ENCODE data around the gene ADAMTSL2. TPM values are rescaled to one million over a fixed set of nuclear protein-coding genes. Genes with fewer than 3 reads are reported as not detected.

Gene ADAMTSL2
- total RNA-seq, 2 experiments from 2014 or later = 0.05 to 0.07 TPM

GRCh38 chr9:133571896-133572595, 37.5 kb downstream of the ADAMTSL2 start:
- Mint-ChIP-seq H3K4me1 (ENCODE audit: low read depth) (peaks cover 3% of the 10 kb centered on the region), H3K27ac (no peak overlapping the region), H3K27me3 (peaks cover 14% of the 10 kb centered on the region), H3K36me3 (no peaks in the 10 kb centered on the region), H3K4me3 (no peak overlapping the region), H3K9me3 (no peaks in the 10 kb centered on the region)
- ChIA-PET CTCF (interaction anchor here (0.9 kb wide), 1 partner anchor 17 kb away, joined by 6 read pairs; no protein-coding TSS in a partner anchor), POLR2A (no interaction called here)
- DNase-seq = no peak
- intact Hi-C loops (cut with micrococcal nuclease) = no loop called here

GRCh38 chr9:133572821-133573361, 38.4 kb downstream of the ADAMTSL2 start:
- Mint-ChIP-seq H3K4me1 (ENCODE audit: low read depth) (peaks cover 3% of the 10 kb centered on the region), H3K36me3 (no peaks in the 10 kb centered on the region), H3K27me3 (peaks cover 17% of the 10 kb centered on the region), H3K27ac (no peak overlapping the region), H3K9me3 (no peaks in the 10 kb centered on the region), H3K4me3 (no peak overlapping the region)
- intact Hi-C loops (cut with micrococcal nuclease) = no loop called here
- POLR2A ChIA-PET = no interaction called here
- no peak for DNase-seq
- CTCF ChIA-PET = no interaction called here

DNA sequence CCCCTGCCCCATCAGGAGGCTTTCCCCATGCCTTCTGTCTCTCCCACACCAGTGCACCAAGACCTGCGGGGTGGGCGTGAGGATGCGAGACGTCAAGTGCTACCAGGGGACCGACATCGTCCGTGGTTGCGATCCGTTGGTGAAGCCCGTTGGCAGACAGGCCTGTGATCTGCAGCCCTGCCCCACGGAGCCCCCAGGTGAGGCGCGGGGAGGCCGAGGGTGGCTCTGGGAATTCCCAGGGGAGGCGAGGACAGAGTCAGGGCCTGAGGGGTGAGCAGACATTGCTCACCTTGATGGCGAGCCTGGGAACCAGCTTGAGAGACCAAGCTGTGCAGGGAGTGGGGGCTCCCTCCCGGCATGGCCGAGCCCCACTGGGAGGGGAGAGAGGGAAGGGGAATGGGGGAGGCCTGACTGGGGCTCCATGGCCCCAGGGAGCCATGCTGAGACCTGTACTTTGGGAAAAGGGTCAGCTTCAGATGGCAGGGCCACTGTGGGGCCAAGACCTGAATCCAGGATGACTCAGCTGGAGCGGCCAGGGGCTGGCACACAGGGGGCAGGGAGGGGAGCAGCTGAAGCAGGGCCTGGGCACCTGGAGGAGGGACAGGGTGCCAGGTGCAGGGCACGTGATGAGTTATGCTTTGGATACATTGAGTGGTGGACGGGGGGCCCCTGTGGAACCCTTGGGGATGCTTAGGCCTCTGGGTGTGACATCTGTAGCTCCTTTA, 39.4 kb downstream of the ADAMTSL2 start:
- intact Hi-C loops (cut with micrococcal nuclease) = no loop called here
- H3K27me3 Mint-ChIP-seq = peaks cover 22% of the 10 kb centered on the region
- no peak for DNase-seq
- no peak overlapping the region for H3K4me3 Mint-ChIP-seq
- no peaks in the 10 kb centered on the region for H3K9me3 Mint-ChIP-seq
- H3K27ac Mint-ChIP-seq = no peak overlapping the region
- no peaks in the 10 kb centered on the region for H3K36me3 Mint-ChIP-seq
- ChIA-PET CTCF (no interaction called here), POLR2A (no interaction called here)
- peaks cover 3% of the 10 kb centered on the region for H3K4me1 Mint-ChIP-seq (ENCODE audit: low read depth)

DNA sequence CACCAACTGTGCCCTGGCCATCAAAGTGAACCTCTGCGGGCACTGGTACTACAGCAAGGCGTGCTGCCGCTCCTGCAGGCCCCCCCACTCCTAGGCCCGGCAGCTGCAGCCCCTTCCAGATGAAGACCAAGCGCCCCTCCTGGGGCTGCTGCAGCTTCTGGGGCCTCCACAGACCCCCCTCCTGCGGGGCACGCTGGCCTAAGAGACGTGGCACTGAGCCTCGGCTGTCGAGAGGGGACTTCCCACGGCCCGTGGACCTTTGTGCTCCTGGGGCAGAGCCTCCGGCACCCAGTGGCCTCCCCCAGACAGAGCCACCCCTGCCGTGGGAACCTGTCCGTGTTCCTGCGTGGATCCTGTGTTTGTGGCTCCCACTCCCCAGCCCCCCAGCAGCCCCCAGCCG, 40.3 kb downstream of the ADAMTSL2 start:
- H3K36me3 Mint-ChIP-seq = no peaks in the 10 kb centered on the region
- POLR2A ChIA-PET = no interaction called here
- intact Hi-C loops (cut with micrococcal nuclease) = no loop called here

GRCh38 chr9:133575186-133576030, 40.9 kb downstream of the ADAMTSL2 start:
- intact Hi-C loops (cut with micrococcal nuclease) = no loop called here
- Mint-ChIP-seq H3K4me1 (ENCODE audit: low read depth) (peaks cover 3% of the 10 kb centered on the region), H3K27ac (no peak overlapping the region), H3K9me3 (no peaks in the 10 kb centered on the region), H3K4me3 (no peak overlapping the region), H3K27me3 (peaks cover 26% of the 10 kb centered on the region), H3K36me3 (no peaks in the 10 kb centered on the region)
- ChIA-PET POLR2A (no interaction called here), CTCF (interaction anchor here (2.0 kb wide), 1 partner anchor 167 kb away, joined by 4 read pairs; no protein-coding TSS in a partner anchor)
- DNase-seq = no peak

More for the DNA sequence above, 40.3 kb downstream of the ADAMTSL2 start:
- Mint-ChIP-seq H3K9me3 (no peaks in the 10 kb centered on the region), H3K27me3 (peaks cover 25% of the 10 kb centered on the region), H3K4me3 (no peak overlapping the region), H3K4me1 (ENCODE audit: low read depth) (peaks cover 3% of the 10 kb centered on the region), H3K27ac (no peak overlapping the region)
- CTCF ChIA-PET = no interaction called here
- DNase-seq = no peak

DNA sequence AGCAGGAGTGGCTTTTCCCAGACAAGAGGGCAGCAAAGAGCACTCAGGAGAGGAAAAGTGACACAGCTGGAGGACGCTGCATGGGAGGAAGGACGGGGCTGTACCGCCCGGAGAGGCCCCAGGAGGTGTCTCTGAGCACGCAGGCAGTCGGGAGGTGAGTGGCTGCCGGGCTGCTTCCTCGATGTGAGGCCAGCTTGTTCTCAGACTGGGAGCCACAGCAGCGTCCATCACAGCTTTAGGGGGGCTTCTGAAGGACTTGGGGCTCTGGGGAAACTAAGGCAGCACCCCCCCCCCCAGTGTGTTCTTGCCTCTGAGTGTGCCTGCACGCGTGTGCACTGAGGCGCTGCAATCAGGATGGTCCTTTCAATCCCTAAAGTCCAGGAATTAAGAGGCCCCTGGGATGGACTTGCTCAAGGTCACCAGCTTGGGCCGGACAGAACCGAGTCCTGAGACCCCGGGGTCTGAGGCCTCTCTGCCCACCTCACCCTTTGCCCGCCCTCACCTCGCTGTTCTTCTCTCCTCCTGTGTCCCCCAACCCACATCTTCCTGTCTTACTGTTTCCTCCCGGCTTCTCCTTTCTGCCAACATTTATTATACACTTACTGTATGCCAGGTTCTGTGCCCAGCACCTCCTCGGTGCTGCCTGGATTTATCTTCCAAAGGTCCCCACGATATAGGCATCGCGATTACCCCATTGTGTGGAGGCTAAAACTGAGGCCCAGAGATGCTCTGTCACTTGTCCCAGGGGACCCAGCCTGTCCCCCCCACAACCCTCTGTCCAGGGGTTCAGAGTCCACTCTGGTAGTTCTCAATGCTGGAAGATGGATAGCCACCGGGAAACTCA, 41.7 kb downstream of the ADAMTSL2 start:
- Mint-ChIP-seq H3K27me3 (peaks cover 29% of the 10 kb centered on the region), H3K4me3 (no peak overlapping the region), H3K36me3 (no peaks in the 10 kb centered on the region), H3K27ac (no peak overlapping the region), H3K4me1 (ENCODE audit: low read depth) (peaks cover 3% of the 10 kb centered on the region), H3K9me3 (no peaks in the 10 kb centered on the region)
- intact Hi-C loops (cut with micrococcal nuclease) = no loop called here
- DNase-seq = no peak
- POLR2A ChIA-PET = no interaction called here
- CTCF ChIA-PET = interaction anchor here (2.0 kb wide), 1 partner anchor 167 kb away, joined by 4 read pairs; no protein-coding TSS in a partner anchor

- H3K9me3 Mint-ChIP-seq = no peaks in the 10 kb centered on the region
- no peak overlapping the region for H3K27ac Mint-ChIP-seq
- intact Hi-C loops (cut with micrococcal nuclease) = no loop called here
- H3K4me1 Mint-ChIP-seq (ENCODE audit: low read depth) = peaks cover 3% of the 10 kb centered on the region
- no peak for DNase-seq
- no peaks in the 10 kb centered on the region for H3K36me3 Mint-ChIP-seq
- ChIA-PET CTCF (interaction anchor here (2.0 kb wide), 1 partner anchor 166 kb away, joined by 4 read pairs; no protein-coding TSS in a partner anchor), POLR2A (no interaction called here)
- peaks cover 35% of the 10 kb centered on the region for H3K27me3 Mint-ChIP-seq
- H3K4me3 Mint-ChIP-seq = no peak overlapping the region
Observed at GRCh38 chr9:133576875-133577736, 42.6 kb downstream of the ADAMTSL2 start.

GRCh38 chr9:133577737-133578112, 43.2 kb downstream of the ADAMTSL2 start:
- CTCF ChIA-PET = interaction anchor here (0.6 to 2.0 kb wide), 3 partner anchors 12 to 1015 kb away, joined by 3 to 4 read pairs (median 3); no protein-coding TSS in a partner anchor
- peaks cover 3% of the 10 kb centered on the region for H3K4me1 Mint-ChIP-seq (ENCODE audit: low read depth)
- no peak overlapping the region for H3K4me3 Mint-ChIP-seq
- DNase-seq = no peak
- H3K27ac Mint-ChIP-seq = no peak overlapping the region
- H3K9me3 Mint-ChIP-seq = no peaks in the 10 kb centered on the region
- peaks cover 37% of the 10 kb centered on the region for H3K27me3 Mint-ChIP-seq
- intact Hi-C loops (cut with micrococcal nuclease) = no loop called here
- POLR2A ChIA-PET = no interaction called here
- H3K36me3 Mint-ChIP-seq = no peaks in the 10 kb centered on the region

DNA sequence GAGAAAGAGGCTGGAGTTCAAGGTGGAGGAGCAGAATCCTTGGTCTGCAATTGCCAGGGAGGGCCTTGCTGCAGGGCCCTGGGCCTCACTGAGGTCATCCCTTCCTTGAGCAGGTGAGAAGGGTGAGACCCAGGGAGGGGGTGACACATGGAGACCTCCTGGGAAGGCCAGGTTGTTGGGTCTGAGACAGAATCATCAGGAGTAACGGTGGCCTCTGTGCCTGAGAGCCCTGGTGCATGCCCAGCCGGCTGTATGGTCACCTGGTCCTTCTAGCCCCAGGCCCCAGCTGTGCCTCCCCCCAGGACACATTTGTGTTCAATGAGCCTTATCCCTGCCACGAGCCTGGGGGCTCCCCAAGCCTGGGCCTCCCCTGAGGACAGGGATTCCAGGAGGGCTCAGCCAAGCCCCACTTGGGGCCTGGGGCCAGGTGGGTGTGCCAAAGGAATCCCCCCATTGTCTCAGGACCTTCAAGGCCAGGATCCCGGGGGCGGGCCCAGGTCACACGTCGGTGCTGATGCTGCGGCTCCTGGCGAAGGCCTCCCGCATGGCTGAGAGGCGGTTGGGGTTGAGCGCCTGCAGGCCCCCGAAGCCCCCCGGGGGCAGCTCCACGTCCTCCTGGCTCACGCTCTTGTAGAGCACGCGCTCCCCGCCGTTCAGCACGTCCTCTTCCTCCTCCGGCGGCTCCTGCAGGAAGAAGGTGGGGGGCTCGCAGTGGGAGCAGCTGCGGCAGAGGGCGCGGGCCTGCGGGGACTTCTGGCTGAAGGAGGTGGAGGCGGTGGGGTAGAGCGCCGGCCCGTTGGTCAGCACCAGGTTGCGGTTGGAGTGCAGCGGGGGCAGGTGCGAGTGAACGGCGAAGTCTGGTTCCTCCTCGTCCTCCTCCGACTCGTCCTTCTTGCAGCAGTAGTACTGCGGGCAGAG, 44.3 kb downstream of the ADAMTSL2 start:
- intact Hi-C loops (cut with micrococcal nuclease) = no loop called here
- peaks cover 39% of the 10 kb centered on the region for H3K27me3 Mint-ChIP-seq
- H3K9me3 Mint-ChIP-seq = no peaks in the 10 kb centered on the region
- H3K36me3 Mint-ChIP-seq = no peaks in the 10 kb centered on the region
- peaks cover 3% of the 10 kb centered on the region for H3K4me1 Mint-ChIP-seq (ENCODE audit: low read depth)
- no peak overlapping the region for H3K4me3 Mint-ChIP-seq
- DNase-seq = no peak
- H3K27ac Mint-ChIP-seq = no peak overlapping the region
- POLR2A ChIA-PET = no interaction called here
- CTCF ChIA-PET = no interaction called here

Data from activated CD4-positive, alpha-beta memory T cell treated with anti-CD3 and anti-CD28 coated beads for 36 hours (primary cell).